Peyer's patch (tissue), 4 donors: ENCODE data around the gene PPP6R3. TPM values are rescaled to one million over a fixed set of nuclear protein-coding genes. Genes with fewer than 3 reads are reported as not detected.
A peak's percentile ranks its signal among the peaks of the same experiment; 100 is the strongest.

Experiments
- DNase-seq, 3 donors: peaks; one replicate each; pipeline ENCODE4 v3.0.0-alpha.2; 2017 to 2019
- H3K27ac ChIP-seq, 4 donors: fragments of 200-600 bp; sonication (generic); one replicate each; pipeline ENCODE4 v1.5.1; 2016 to 2019
- H3K27me3 ChIP-seq, 2 donors: fragments of 200-600 bp; sonication (generic); one replicate each; pipeline ENCODE4 v1.5.1; 2019
- H3K36me3 ChIP-seq, 3 donors: fragments of 200-600 bp; sonication (generic); one replicate each; pipeline ENCODE4 v1.5.1; 2016 to 2019
- H3K4me1 ChIP-seq, 4 donors: fragments of 200-600 bp; sonication (generic); one replicate each; pipeline ENCODE4 v1.5.1; 2016 to 2019
- H3K4me3 ChIP-seq, 4 donors: fragments of 200-600 bp; sonication (generic); 1 replicate in 3 of 4; 2 replicates in 1 of 4; pipeline ENCODE4 v1.5.1; 2016 to 2019; ENCODE audit warnings: mild to moderate bottlenecking in 1 of 4
- H3K9me3 ChIP-seq, 4 donors: fragments of 200-600 bp; sonication (generic); one replicate each; pipeline ENCODE4 v1.5.1; 2016 to 2019; ENCODE audit warnings: mild to moderate bottlenecking in 1 of 4
- CTCF ChIP-seq, 6 experiments: fragments of 450-650 bp in 4 of 6; fragments of 200-600 bp in 2 of 6; sonication (generic) in 1 of 6; IDR thresholded peaks; one replicate each; pipeline ENCODE4 v1.5.1; 2017 to 2019; ENCODE audit warnings: antibody characterized with exemption in 6 of 6, mild to moderate bottlenecking in 3 of 6, moderate library complexity in 1 of 6
- POLR2A ChIP-seq, 2 donors: fragments of 450-650 bp; IDR thresholded peaks; one replicate each; pipeline ENCODE4 v1.5.1; 2017; ENCODE audit warnings: antibody characterized with exemption in 2 of 2, mild to moderate bottlenecking in 2 of 2, moderate library complexity in 2 of 2
- total RNA-seq, 4 donors: library from RNA; depleted of rRNA; stranded (reverse); fragments of >200 nt; gene quantifications; one replicate each; pipeline ENCODE4 v1.1.0, GENCODE V29; 2016

The PPP6R3 gene
- total RNA-seq, 4 donors from 2014 or later = 130 to 282 (median 156) TPM

DNA sequence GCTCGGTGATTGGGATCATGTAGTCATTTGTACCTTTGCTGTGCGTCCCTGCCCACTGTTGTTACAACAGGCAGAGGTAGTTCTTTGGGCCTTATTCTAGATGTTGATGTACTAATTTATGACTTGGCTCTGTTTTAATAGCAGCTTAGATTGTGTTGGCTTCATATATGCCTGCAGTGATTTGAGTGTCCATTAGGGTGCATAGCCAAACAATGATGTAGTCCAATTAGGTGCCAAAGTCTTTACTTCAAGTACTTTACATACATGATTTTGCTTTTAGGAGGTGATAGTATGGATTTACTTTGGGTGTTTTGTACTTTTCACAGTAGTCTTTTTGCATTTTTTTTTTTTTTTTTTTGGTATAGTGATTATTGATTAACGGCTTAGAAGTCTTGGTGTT, 46.4 kb downstream of the PPP6R3 start:
- H3K27ac ChIP-seq = no peak overlapping the region
- no peak overlapping the region for H3K4me3 ChIP-seq
- peaks cover 0 to 27% (median 1%) of the 10 kb centered on the region in 4 donors for H3K4me1 ChIP-seq
- no peak for DNase-seq
- H3K9me3 ChIP-seq = no peaks in the 10 kb centered on the region
- no peaks in the 10 kb centered on the region for H3K27me3 ChIP-seq
- H3K36me3 ChIP-seq = no peaks in the 10 kb centered on the region
- TF ChIP-seq CTCF (IDR thresholded peaks at IDR 0.05) = peak in 3 of 6 experiments; percentile 11 to 43 (median 31)
- TF ChIP-seq POLR2A (IDR thresholded peaks at IDR 0.05) = no peak

- no peak for DNase-seq
- TF ChIP-seq CTCF (IDR thresholded peaks at IDR 0.05) (no peak), POLR2A (IDR thresholded peaks at IDR 0.05) (no peak)
- no peak overlapping the region for H3K27ac ChIP-seq
- no peaks in the 10 kb centered on the region for H3K27me3 ChIP-seq
- no peaks in the 10 kb centered on the region for H3K9me3 ChIP-seq
- no peak overlapping the region for H3K4me3 ChIP-seq
- H3K36me3 ChIP-seq = no peaks in the 10 kb centered on the region
- H3K4me1 ChIP-seq = peaks cover 0 to 13% (median 0%) of the 10 kb centered on the region in 4 donors
These were observed 47.9 kb downstream of the PPP6R3 start for GRCh38 chr11:68508425-68508824.

DNA sequence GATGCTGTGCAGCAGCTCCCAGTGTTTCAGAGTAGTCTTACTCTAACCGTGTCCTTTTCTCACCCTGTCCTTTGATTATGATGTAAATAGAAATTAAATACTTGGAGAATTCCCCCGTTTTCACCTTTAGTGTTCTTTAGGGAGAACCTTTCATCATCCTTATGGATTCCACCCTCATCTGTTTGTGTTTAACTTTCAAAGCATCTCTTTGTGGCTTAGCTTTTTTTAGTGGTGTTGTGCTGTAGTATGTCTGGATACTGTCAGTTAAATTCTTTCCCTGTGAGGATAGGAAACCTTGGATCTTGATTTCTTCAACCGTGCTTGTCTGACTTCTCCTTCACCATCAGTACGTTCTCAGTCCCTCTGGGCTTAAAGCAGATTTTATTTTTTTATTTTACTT, 48.5 kb downstream of the PPP6R3 start:
- H3K36me3 ChIP-seq = no peaks in the 10 kb centered on the region
- no peaks in the 10 kb centered on the region for H3K9me3 ChIP-seq
- no peak overlapping the region for H3K27ac ChIP-seq
- H3K27me3 ChIP-seq = no peaks in the 10 kb centered on the region
- no peak for DNase-seq
- no peak overlapping the region for H3K4me3 ChIP-seq
- no peak for TF ChIP-seq CTCF (IDR thresholded peaks at IDR 0.05)
- TF ChIP-seq POLR2A (IDR thresholded peaks at IDR 0.05) = no peak
- peaks cover 0 to 9% (median 0%) of the 10 kb centered on the region in 4 donors for H3K4me1 ChIP-seq

DNA sequence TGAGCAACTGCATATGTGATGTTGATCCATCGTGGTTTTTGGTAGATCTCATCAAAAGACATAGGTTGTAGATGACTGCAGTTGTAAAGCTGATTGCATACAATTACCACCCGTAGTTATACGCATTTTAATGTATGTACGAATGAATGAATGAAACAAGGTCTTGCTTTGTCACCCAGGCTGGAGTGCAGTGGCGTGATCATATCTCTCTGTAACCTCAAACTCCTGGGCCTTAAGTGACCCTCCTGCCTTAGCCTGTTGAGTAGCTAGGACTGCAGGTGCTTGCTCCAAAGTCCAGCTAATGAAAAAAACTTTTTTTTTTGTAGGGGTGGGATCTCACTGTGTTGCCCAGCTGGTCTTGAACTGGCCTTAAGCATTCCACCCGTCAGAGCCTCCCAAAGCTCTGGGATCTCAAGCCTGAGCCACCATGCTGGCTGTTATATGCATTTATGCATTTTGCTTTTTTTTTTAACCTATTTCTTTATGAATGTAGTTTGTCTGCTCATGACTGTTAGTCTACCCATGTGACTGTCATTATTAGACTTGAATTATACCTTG, 53.5 kb downstream of the PPP6R3 start:
- DNase-seq = no peak
- Histone ChIP-seq H3K4me3 (no peak overlapping the region), H3K4me1 (peaks cover 0 to 3% (median 0%) of the 10 kb centered on the region in 4 donors), H3K36me3 (peaks cover 0 to 13% (median 0%) of the 10 kb centered on the region in 3 donors), H3K27me3 (no peaks in the 10 kb centered on the region), H3K27ac (no peak overlapping the region), H3K9me3 (no peaks in the 10 kb centered on the region)
- TF ChIP-seq CTCF (IDR thresholded peaks at IDR 0.05) = no peak
- TF ChIP-seq POLR2A (IDR thresholded peaks at IDR 0.05) = no peak

DNA sequence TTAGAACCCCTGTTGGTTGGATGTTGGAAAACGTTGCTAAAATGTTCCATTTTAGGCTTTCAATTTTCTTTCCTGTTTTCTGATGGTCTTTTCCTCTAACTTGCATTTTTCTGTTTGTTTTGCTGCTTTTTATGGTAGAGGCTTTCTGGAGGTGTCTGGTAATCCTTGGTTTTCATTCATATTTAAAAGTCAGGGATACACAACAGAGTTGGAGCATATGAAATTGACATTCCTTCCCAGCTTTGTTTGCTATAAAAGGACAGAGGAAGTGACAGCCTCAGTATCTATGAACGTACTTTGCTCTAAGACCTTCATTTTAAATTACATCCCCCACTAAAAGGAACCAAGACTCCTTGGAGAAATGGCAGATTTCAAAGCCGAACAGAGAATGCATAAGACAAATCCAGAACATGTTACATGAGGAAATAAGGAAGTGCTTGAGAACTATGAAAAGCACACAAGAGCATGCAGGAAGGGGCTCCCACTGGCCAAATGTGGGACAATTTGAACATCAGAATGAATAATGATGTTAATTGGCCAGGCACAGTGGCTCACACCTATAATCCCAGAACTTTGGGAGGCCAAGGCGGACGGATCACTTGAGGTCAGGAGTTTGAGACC, 56.7 kb downstream of the PPP6R3 start:
- peaks cover 0 to 10% (median 0%) of the 10 kb centered on the region in 4 donors for H3K4me1 ChIP-seq
- DNase-seq = no peak
- no peak overlapping the region for H3K4me3 ChIP-seq
- H3K36me3 ChIP-seq = peaks cover 0 to 33% (median 0%) of the 10 kb centered on the region in 3 donors
- H3K9me3 ChIP-seq = no peaks in the 10 kb centered on the region
- H3K27me3 ChIP-seq = no peaks in the 10 kb centered on the region
- TF ChIP-seq CTCF (IDR thresholded peaks at IDR 0.05) = no peak
- TF ChIP-seq POLR2A (IDR thresholded peaks at IDR 0.05) = no peak
- no peak overlapping the region for H3K27ac ChIP-seq
